ENCODE data around the gene PIP5K1C.
"Not testable (repeated sequence)": the region's sequence is repeated elsewhere in the genome, so short reads cannot be mapped to it uniquely, and the experiment has no call there.

Gene PIP5K1C

GRCh38 chr19:3673506-3674439, 26.5 kb downstream of the PIP5K1C start:
- no peak for DNase-seq

- DNase-seq = no peak
Observed at GRCh38 chr19:3672993-3673392, 27.3 kb downstream of the PIP5K1C start.

DNA sequence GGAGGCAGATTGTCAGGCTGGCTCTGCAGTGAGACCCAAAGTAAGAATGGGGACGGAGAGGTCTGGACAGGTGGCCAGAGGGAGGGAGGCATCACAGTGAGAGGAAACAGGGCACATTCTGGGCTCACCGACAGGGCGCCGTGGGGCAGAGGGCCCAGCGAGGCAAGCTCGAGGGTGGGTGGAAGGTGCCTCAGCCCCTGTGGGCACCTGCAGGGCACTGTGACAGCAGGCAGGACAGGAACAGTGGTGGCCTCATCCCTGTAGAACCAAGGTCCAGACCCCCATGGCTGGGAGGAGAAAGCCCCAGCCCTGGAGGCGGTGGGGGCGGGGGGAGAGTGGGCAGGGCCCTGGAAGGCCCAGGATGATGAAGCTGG, 27.7 kb downstream of the PIP5K1C start:
- DNase-seq = no peak

DNA sequence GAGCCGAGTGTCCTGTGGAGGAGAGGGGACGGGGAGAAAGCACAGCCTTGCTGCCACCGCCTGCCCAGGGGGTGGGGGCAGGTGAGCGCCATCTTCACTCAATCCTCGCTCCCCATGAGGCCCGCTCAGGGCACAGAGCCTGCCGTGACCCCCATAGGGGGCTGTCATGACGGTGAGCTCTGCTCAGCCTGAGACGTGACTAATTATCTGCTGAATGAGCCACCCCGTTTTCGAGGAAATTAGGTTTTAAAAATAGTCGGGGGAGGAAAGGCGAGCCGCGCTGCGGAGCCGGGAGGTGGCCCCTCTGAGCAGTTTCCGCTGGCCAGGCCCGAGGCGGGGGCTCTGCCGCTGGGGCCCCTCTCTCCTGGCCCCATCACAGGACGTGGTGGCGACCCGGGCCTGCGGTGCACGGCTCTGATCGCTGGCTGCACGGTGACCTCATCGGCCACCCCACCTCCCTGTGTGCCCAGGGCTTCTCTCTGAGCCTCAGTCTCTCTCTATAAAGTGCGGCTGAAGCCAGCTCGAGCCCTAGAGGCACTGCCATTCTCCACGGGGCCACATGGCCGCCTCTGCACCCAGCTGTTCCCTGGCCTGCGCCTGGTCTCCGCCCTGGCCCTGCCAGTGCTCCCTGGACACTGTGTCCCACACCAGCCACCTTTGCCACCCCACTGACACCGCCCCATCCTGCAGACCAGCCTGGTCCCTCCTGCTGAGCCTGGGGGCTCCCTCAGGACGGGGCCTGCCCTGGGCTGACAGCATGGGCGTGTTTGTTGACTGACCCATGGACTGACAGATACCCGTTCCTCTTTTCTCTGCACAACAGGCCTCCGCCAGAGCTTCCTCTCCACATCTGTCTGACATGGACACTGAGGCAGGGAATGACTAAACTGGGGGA, 28.3 kb downstream of the PIP5K1C start:
- DNase-seq = no peak

GRCh38 chr19:3670796-3671679, 29.2 kb downstream of the PIP5K1C start:
- peak; percentile 21 for DNase-seq

DNA sequence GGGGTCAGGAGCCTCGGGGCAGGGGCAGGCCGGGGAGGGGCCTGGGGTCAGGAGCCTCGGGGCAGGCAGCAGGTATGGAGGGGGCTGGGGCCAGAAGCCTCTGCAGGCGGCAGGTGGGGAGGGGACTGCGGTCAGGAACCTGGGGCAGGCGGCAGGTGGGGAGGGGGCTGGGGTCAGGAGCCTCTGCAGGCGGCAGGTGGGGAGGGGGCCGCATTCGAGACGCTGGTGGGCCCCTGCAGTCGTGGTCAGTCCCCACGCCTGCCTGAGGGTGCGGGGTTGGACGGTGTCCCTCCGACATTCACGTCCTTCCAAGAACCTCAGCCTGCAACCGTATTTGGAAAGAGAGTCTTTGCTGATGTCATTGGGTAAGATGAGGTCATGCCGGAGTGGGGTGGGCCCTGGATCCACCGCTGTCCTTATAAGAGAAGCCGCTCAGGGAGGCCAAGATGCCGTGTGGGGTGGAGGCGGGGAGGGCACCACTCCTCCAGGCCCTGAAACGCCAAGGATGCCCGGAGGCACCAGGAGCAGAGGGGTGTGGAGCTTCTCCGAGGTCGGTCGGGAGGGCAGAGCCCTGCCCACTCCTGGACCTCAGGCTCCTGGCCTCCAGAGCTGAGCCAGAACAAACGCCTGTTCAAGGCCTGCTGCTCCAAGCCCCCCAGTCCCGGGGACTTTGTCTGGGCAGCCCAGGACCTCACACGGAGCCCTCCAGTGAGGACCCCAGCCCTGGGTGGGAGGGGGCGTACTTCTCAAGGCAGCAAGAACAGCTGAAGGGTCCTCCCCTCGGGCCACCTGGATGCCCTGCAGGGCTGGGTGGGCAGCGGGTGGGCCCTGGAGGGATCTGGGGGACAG, 30.1 kb downstream of the PIP5K1C start:
- no peak for DNase-seq

DNA sequence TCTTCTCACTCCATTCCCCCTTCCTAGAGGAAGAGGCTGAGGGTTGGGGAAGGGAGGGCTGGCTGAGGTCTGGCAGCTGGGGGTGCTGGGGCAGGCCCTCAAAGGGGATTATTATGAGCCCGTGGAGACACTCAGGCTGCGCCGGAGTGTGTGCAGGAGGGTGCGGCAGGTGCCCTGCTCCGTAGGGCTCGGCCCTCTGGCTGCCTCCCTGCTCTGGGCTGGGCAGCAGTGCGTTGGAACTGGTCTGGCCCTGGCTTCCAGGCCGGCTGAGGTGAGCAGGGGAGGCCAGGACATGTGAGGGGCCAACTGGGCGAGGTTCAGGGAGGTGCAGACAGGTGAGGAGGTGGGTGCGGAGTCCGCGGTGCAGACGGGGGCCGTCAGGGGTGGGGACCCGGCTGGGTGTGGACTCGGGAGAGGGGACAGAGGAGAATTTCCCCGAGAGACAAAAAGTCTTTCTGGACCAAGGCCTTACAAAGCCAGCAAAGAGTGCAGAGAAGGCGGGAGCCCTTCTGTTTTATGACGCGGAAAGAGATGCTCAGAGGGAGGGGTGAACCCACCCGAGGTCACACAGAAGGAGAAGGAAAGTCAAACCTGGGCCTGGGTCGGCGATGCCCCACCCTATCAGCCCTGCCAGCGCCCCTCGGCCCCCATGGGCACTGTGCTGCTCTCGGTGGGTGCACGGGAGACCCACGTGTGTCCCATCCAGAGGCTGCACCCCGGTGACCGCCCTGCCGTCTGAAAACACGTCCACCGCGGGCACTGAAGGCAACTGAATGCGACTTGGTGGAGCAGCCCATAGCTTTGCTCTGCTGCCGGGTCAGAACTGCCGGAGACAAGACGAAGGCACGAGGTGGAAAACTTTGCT, 31.0 kb downstream of the PIP5K1C start:
- no peak for DNase-seq

DNA sequence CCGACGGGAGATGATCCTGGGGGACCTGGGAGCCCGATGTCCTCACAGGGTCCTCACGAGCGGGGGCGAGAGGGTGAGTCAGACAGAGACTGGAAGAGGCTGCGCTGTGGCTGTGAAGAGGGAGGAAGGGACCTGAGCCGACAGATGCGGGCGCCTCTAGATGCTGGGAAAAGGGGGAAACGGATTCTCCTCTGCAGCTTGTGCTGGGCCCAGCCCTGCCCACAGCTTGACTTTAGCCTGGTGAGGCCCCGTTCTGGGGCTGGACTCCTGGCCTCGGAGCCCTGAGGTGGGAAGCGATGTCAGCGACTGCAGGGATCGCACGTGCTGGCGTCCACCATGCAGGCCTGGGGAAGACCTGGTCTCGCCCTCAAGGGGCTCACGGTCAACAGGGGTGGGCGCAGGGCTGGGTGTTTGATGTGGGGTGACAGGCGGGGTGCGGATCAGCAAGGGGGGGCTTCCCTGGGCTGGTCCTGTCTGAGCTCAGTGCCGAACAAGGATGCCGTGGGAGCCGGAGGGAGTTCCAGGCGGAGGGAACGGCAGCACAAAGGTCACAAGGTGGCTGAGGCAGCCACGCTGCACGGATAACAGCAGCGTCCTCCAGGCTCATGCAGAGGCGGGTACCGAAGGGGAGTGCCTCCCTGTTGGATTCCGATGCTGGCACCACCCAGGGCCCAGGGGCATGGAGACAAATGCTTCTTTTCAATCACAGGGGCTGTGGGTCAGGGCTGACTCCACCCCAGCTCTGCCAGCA, 31.8 kb downstream of the PIP5K1C start:
- no peak for DNase-seq

DNA sequence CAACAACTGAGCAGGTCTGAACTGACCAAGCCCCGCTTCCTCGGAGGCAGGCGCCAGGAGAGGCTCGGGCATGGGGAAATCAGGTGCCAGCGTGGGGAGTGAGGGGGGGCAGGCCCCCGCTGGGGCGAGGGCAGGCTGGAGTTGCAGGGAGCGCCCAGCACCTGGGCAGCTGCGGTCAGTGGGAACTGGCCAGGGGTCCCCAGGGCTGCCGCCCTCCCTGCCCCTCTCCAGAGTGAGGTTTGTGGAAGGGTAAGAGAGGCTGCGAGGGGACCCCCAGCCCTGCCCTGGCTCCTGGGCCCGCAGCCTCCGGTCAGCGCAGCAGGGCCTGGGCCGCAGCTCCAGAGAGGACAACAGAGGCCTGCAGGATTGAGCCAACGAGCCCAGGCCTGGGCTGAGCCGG, 32.5 kb downstream of the PIP5K1C start:
- DNase-seq = no peak

GRCh38 chr19:3667037-3667638, 33.1 kb downstream of the PIP5K1C start:
- no peak for DNase-seq

GRCh38 chr19:3666545-3666856, 33.8 kb downstream of the PIP5K1C start:
- DNase-seq = not testable (repeated sequence)

GRCh38 chr19:3665681-3666544, 34.4 kb downstream of the PIP5K1C start:
- peak; percentile 79 for DNase-seq

DNA sequence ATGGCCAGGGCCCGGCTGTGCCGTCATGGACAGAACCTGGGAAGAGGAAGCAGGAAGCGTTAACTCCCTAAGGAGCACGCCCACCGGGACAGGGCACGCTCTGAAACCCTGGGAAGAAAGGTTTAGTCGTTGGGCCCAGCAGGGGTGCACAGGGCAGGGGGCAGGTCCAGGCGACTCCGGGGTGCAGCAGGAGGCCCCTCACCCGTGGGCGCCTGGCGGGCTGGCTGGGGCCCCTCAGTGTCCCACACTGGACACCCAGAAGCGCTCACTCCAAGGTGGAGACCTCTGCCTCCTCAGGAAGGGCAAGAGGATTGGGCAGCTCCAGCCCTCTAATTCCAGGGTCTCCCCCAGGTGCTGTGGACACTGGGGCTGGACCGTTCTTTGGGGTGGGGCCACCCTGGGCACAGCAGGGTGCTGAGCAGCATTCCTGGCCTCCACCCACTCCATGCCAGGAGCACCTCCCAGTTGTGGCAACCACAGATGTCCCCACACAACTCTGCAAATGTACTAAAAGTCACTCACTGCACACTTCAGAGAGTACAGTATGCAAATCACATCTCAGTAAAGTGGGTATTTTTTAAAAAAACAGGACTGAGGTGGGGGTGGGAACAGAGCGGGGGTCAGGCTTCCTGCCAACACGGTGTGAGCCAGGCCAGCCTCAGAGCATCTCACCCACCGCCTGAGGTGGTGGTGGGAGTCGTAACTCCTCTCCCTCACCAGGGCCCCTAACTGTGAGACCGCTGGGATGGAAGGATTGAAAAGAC, 35.2 kb downstream of the PIP5K1C start:
- DNase-seq = no peak

DNA sequence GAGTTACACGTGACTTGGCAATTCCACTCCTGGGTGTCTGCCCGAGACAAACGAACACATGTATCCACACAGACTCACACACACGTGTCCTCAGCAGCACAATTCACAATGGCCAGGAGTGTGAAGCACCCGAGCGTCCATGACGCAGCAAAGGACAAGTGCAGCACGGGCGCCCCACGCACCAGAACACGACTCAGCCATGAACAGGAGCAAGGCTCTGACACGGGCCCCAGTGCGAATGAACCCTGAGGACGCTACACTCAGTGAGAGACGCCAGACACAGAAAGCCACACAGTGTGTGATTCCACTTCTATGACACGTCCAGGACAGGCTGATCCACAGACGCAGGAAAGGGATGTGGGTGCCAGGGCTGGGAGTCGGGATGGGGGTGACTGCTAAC, 36.4 kb downstream of the PIP5K1C start:
- DNase-seq = no peak

GRCh38 chr19:3661284-3662238, 38.7 kb downstream of the PIP5K1C start:
- no peak for DNase-seq

DNA sequence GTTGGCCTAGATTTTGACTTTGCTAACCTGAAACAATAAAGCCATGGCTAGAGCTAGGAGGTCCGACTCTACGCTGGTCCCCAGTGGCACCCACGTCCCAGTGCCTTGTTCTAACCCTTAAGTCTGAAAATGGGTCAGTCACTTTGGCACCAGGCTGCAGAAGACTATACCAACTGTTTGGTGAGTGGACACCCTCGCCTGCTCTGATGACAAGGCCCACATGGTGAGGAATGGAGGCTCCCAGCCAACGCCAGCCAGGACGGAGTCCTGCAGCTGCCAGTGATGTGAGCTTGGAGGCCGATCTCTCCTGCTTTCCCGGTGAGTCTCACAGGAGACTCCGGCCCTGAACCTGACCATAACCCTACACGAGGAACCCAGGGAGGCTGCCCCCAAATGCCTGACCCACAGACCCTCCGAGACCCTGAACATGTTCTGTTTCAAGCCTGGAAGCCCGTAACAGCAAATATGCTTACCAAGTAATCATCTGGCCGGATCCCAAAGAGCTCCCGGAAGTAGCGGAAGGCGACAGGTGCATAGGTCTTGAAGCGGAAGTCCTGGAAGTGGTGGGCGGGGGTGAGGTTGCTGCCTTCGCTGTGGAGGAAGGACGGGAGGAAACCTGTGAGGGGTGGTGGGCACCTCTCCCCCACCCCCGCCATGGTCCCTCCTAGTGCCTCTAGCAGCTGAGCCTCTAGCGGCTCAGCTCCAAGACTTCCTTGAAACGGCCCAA, 39.6 kb downstream of the PIP5K1C start:
- no peak for DNase-seq

Measured in activated gamma-delta T cell treated with Interleukin-2 at 50 U/mL for 16 hours (primary cell).